IPS-NIHi7 (cell line): ENCODE results near the gene BRINP1.

Source experiments
- DNase-seq: peaks from one replicate; pipeline ENCODE4 v3.0.0; 2012; ENCODE audit warnings: mixed read lengths; ENCODE audit errors: extremely low spot score

Gene BRINP1, protein sequence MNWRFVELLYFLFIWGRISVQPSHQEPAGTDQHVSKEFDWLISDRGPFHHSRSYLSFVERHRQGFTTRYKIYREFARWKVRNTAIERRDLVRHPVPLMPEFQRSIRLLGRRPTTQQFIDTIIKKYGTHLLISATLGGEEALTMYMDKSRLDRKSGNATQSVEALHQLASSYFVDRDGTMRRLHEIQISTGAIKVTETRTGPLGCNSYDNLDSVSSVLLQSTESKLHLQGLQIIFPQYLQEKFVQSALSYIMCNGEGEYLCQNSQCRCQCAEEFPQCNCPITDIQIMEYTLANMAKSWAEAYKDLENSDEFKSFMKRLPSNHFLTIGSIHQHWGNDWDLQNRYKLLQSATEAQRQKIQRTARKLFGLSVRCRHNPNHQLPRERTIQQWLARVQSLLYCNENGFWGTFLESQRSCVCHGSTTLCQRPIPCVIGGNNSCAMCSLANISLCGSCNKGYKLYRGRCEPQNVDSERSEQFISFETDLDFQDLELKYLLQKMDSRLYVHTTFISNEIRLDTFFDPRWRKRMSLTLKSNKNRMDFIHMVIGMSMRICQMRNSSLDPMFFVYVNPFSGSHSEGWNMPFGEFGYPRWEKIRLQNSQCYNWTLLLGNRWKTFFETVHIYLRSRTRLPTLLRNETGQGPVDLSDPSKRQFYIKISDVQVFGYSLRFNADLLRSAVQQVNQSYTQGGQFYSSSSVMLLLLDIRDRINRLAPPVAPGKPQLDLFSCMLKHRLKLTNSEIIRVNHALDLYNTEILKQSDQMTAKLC

DNA sequence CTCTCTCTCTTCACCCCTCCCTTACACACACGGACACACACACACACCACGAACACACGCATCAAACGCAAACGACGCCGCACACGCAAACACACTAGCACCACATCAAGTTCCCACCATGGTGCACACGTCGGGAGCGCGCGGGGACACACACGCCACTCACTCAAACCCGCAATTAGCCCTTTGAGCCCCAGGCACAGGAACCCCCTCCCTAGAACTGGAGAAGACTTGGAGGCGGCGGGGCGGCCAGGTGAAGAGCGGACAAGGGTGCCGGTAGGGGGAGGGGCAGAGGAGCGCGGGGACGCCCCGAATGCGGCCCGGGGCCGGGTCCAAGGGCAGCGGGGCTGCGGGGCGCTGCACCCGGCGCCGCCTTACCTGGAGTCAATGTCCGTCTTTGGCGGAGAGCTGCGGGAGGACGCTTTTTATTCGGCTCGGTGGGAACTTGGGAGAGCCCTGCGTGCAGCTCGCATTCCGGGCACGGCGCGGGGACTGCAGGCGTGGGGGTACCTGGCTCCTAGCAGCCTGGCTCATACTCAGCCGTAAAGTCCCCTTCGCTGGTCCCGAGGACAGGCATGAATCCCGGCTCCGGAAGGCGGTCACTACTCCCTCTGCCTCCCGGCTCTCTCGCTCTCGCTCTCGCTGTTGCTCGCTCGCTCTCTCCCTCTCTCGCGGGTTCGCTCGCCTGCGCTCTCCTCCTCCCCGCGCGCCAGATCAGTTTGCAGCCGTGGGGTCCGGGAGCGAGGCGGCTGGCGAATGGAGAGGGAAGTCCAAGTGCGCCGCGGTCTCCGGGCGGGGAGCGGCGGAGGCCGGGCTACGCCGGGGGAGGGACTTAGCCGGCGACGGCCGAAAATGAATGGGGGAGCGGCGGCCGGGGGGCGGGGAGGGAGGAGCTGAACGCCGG, at the start of gene BRINP1:
Gene BRINP1, minus strand, starts transcription at position 755 of the 901 bp plus-strand sequence. CDS start 56,080 bp downstream, outside the sequence.
- DNase-seq, result peak; percentile 73

DNA sequence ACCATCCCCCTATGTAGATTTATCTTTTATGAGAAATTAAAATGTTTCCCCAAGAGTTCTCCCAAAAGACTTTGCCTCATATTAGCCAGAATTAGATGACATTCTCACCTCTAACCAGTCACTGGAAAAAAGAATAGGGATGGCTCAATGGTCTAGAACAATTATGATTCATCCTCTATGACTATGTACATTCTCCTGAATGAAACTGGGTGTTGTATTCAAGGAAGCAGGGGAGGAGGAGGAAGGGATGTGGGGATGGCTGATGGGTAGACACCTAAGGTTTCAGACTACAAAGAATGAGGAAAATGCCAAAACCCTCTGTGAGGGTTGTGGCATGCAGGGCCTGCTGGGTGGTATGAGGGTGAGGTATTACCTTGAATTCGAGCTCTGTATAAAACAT, 49.5 kb upstream of the BRINP1 start:
- no peak for DNase-seq

DNA sequence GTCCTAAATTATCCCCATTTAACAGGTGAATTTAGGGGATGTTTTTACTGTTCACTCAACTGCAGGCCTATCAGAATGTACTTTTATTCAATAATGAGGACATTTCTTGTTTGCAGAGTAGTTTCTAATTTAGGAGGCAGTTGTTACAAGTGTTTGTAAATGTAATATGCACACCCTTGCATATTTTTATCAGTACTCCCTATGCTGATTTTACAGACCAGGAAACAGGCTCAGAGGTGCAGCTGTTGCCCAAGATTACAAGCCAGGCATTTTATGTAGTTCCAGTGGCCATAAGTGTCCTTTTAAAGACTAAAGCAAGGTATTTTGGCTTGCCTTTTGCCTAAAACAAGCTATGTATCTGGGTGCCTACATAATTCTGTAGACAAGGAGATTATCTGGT, 47.6 kb upstream of the BRINP1 start:
- no peak for DNase-seq

DNA sequence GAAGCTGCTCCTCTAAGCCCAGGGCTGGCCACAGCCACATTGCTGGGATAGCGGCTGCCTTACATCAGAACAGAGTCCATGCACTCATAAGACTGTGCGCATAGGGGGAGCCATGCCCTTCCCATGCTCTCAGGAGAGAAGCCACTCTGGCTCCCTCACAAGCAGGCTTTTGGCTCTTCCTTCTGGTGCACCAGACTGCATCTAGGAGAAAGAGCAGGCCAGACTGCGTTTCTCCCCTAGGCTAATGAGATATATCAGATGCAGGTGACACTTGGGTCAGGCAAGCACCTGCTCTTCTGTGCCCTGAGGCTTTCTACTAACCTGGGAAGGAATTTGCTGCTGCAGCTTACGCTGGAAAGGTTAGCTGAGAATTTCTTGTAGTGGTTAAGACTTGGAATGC, 43.2 kb upstream of the BRINP1 start:
- peak; percentile 35 for DNase-seq

DNA sequence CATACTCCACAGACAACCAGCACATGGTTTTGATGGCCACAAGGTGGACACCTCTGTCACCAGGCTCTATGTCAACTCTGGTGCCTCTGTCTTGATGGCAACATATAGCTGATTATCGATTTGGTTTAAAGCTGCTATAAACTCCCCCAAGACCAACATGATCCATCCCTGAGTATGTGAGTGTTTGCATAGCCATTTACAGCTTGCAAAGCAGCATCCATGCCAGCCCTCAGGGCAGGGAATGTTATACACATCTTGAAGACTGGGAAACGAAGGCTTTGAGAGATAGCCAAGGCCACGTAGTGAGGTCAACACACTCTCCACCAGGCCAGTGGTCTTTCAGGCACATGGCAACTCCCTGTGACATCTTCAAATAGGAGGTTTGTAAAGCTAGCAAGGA, 40.3 kb upstream of the BRINP1 start:
- no peak for DNase-seq

DNA sequence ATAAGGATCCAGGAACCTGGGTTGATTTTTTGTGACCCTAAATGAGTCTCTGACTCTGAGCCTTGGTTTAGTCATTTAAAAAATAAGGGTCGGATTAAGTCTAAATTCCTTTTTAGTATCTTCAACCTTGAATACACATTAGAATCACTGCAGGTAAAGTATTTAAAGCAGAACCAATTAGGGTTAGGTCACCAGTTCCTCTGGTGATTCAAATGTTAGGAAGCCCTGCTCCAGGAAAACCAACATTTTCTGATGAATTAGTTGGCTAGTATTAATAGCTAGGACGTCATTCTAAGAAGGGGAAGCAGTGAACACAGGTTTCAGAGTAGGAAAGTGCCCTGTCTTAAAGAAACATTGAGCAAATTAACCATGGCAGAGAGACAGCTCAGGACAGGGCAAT, 31.4 kb upstream of the BRINP1 start:
- DNase-seq, result no peak

DNA sequence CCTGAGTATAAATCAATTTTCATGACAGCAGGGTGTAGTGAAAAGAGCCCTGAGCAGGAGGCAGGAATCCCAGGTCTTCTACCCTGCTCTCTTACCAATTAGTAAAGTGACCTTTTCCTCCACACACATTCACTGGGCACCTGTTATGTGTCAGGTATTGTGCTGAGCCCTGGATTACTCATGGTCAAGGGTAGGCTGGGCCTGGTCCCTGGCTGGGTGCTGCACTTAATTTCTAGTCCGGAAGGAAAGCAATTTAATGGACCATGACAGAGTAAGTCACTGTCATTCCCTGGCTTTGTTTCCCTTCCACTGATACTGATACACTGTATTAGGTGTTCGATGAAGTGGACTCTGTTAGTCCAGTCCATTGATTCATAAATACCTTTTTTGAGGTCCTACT, 29.1 kb upstream of the BRINP1 start:
- no peak for DNase-seq

DNA sequence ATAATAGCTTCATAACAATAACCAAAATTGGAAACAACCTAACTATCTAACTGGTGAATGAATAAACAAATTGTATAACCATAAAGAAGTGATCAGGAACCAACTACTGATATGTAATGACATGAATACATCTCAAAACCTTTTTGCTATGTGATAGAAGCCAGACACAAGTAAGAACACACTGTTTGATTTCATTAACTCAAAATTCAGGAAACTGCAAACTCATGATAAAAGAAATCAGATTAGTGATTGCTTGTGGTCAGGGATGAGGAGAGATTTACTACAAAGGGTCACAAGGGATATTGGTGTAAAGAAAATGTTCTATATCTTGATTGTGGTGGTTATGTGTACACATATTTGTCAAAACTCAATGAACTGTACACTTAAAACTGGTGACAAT, 22.6 kb upstream of the BRINP1 start:
- DNase-seq, result no peak

DNA sequence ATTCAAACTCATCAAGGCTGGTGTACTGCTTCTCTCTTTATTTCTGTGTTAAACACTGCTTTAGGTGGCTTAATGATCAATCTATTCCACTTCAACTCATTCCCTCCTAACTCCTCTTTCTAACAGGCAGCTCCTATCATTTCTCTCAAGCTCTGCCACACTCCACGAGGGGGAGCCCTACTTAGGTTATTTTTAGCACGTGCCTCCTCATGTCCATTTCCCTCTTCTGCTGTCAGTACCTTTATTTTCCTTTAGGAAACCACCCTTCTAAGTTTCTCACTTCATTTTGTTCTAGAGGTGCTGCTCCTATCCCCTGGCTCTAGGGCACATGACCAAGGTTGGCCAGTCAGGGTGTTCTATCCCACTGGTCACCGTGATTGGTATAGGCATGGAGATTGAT, 6.7 kb upstream of the BRINP1 start:
- peak; percentile 60 for DNase-seq

DNA sequence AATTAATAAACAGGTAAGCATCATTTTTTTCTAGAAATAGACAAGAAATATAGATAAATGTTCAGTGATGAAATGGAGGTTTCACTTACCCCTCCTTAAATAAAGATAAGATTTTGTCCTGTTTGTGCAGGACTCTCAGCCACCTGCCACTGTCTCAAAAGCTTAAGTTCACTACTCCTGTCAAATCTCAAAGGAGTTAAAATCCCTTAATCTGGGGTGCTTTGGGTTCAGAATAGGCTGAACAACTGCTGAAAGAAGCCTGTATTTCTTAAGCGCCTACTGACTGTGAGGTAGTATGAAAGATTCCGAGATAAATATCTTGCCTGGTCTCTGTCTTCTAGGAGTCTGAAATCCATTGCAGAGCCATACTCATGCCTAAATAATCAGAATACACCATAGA, 3.7 kb upstream of the BRINP1 start:
- no peak for DNase-seq

DNA sequence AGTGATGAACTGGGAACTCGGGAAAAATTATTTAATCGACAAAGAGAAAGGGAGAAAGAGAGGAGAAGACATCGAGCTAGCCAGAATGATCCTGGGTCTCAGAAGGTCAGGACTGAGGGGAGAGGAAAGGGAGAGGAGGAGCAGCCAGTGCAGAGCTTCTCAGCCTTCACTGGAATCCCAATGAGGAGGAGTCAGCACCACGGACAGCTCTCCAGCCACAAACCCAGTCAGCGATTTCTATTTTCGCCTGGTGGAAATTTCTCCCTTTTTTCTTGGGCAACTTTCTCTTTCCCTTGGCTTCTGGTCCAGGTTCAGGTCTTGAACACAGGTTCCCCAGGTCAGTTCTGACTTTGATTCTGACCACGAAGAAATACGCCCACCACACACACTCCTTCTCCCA, 1.6 kb upstream of the BRINP1 start:
- peak; percentile 83 for DNase-seq

DNA sequence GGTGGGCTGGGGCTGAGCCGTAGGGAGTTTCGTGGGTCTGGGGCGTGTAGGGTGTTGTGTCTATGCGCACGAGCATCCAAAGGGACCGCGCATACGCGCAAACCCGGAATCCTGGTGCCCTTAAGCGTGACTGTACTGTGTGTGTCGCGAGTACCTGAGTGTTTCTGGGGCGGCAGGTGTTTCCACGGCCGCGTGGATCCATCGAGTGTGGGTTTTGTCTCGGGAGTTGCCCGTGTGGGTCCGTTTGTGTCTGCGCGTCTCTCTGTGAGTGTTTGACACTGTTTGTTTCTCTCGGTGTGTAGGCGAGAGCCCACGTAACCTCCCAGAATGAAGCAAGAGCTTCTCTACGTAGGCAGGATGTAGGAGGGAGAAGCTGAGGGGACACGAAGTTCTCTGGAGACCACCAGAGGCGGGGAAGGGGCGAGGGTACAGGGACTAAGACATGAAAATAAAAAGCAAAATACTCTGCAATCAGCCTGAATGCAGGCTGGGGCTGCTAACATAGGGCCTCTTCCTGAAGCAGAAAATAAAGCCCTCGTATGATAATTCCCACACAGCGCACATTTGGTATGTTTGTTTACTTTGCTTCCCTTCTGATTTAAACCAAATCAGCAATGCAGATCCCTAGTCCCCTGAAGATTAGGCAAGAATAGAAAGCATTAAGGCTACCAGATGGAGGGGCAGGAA, 588 bp upstream of the BRINP1 start:
- no peak for DNase-seq

DNA sequence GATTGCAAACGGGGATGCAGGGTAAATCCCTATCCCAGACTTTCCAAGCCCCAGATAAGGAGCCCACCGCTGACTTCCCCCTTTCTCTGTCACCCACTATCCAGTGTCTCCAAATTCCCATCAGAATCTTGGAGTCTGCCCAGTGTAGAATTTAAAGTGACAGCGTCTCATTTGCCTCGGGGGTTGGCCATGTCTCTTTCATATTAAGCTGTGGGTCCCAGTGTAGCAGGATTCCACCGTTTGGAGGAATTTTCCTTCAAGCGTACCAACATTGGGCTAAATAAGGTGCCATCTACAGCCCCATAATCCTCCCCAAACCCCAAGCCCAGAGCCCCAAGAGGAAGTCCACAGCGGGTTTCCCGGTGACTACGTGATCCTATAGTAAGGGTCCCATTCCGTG, 1.1 kb downstream of the BRINP1 start:
- no peak for DNase-seq

DNA sequence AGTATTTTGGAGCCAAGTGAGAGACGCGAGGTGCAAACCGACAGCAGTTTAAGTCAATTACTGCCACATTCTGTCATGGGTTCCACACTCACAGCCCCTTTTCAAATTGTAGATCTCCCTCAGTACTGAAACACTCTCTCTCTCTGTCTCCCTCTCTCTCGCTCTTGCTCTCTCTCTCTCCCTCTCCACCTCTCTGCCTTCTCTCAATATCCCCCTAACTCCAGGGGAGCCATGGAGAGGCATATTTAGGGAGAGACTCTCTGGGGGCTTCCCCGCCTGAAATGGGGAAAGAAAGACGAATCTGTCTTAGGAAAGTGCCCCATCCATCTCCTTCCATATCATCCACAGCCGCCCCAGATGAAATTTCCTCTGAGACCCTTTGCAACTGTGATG, 1.6 kb downstream of the BRINP1 start:
- DNase-seq, result no peak

DNA sequence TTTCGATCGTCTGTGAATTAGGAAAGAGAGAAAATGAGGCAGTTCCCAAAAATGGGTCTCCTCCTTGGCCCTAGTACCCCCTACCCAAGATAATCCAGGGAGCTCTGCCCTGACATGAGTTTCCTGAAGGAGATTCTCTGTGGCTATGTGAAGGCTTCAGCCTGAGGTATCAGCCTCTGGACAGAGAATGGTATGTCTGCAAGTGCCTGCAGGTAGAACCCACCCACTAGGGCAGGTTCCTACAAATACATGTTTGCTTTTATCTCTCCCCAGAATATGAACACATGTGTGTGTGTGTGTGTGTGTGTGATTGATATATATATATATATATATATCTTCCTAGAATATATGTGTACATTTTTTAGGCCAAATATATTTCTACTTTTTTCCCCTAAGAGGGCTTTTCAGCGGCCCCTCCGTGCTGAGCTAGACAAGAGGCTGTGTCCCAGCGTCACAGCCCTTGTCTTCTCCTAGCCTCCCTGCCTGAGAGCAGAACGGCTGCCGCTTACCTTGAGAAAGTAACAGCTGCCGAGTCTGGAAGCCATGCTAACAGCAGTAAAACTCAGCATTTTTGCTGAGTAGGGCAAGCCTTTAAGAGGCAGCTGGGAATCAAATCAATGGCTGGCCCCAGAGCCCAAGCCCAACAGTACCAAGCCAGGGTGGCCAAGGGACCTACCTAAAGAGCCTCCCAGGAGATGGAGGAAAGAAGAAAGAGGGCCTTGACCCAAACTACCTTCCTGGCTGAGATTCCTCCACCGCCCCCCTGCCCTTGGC, 2.1 kb downstream of the BRINP1 start:
- DNase-seq, result no peak

DNA sequence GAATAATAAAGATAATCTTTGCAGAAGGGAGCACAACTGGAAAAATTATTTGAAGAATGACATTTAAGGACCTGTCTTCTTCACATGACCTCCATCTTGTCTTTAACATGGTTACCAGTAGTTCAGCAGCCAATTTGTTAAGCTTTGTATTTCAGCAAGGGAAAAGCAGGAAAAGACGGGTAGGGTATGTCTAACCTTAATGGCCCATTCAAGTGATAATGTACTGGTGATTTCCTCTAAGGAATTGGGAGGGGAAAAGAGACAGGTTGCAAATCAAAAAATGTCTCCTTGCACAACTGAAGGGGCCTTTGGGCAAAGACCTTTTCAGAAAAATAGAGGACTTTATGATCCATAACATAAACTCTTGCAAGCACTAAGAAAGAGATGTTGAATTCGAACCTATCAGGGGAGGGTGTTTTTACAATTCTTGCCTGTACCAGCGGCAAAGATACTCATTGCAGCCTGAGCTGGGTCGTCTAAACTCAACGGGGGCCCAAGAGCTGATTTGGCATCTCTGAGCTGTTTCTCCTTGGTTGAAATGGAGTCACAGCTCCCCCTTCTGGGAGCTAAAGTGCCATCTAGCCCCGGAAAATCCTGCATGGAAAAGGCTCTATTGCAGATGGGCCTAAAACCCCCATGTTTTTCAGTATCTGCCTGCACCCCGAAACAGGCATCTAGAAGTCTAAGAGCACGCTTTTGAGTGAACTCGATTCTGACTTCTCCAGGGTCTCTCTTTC, 3.8 kb downstream of the BRINP1 start:
- DNase-seq, result peak; percentile 67

DNA sequence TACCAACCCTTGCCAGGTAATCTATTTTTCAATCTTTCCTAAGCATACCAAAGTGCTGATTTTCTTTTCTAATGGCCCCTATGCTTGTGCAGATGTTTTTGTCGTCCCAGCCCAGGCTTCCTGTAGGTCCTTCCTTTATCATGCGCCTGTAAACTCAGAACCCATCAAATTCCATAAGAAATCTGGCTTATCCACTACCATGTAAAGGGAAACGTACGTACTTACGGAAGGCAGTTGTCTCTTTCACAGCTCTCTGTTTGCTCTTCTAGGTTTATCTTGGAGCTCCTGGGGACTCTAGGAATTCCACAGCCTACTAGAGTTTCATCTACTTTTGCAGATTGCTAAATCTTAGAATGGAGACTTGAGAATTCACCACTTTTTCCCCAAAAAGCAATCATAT, 9.0 kb downstream of the BRINP1 start:
- no peak for DNase-seq

DNA sequence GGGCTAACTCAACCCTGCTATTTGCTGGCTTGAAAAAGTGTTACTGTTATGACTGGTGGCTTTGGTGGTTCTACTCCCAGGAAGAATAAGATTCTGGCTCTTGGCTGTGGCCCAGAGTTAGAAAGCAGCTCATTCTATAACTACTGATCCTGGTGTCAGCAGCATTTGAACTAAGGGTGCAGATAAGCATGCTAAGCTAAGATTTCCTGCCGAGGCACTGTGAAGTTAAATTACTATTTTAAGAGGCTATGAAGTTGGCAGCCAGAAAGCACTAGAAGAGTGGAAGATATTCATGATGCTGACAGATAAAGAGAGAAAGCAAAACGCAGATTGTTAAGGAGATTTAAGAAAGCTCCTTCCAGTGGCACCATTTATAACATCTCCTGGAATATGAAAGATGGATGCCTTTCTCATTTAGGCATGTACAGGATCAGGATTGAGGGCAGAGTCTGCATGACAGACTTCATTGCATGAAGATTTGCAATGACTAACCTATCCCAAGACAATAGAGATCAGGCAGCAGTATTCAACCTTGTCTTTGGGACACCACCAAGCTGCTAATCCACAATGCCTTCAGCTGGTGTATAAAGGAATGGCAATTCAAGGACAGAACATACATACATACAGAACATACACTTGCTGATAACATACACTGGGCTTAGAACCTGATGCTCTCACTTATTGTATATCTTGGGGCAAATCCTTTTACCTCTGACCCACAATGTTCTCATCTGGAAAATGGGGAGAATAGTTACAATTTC, 11.7 kb downstream of the BRINP1 start:
- DNase-seq, result no peak

DNA sequence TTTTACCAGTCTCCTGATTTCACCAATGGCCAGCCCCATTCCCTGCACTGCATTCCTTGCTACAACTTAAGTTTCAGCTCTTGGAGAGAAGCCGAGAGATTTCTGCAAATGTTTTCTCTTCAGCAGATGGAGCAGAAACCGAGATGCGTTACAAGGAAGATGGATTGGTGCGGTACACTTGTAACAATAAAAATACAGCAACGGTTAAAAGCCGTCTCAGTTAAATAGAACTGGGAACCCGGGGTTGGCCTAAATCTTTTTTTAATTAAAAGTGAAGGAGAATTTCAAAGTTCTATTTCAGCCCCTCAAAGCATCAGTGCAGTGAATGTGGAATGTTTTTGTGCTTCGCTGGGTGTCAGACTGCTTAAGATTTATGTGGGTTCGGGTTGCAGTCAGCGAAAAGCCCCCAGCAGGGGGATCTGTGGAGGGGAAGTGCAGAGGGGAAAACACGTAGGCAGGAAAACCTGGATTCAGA, 19.8 kb downstream of the BRINP1 start:
- DNase-seq, result peak; percentile 47
